ENCODE measurements around the gene ADGRE3.

DNA sequence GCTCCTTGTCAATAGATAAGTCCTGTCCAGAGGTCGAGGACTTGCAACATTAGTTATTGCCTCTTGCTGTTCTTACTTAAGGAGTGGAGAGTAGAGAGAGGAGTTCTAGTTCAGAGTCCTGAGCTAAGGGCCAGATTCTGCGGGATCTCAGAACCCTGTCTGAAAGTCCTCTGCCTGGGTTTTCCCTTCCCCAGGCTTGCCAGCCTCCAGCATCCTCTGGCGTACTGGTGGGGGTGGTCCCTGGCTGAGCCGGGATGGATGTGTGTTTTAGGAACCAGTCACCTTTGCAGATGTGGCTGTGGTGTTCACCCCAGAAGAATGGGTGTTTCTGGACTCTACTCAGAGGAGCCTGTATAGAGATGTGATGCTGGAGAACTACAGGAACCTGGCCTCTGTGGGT is 41.2 kb upstream of the ADGRE3 start:
- TF ChIP-seq POLR2A (IDR thresholded peaks at IDR 0.05): no peak
- TF ChIP-seq, protein P1, sequence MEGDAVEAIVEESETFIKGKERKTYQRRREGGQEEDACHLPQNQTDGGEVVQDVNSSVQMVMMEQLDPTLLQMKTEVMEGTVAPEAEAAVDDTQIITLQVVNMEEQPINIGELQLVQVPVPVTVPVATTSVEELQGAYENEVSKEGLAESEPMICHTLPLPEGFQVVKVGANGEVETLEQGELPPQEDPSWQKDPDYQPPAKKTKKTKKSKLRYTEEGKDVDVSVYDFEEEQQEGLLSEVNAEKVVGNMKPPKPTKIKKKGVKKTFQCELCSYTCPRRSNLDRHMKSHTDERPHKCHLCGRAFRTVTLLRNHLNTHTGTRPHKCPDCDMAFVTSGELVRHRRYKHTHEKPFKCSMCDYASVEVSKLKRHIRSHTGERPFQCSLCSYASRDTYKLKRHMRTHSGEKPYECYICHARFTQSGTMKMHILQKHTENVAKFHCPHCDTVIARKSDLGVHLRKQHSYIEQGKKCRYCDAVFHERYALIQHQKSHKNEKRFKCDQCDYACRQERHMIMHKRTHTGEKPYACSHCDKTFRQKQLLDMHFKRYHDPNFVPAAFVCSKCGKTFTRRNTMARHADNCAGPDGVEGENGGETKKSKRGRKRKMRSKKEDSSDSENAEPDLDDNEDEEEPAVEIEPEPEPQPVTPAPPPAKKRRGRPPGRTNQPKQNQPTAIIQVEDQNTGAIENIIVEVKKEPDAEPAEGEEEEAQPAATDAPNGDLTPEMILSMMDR (IDR thresholded peaks at IDR 0.05): no peak
